HPDE6-E6E7 (cell line): Measurements from ENCODE around the gene DDX1.
A peak's percentile ranks its signal among the peaks of the same experiment; 100 is the strongest.
"Not testable (repeated sequence)": the region's sequence is repeated elsewhere in the genome, so short reads cannot be mapped to it uniquely, and the experiment has no call there.

ENCODE experiments used
- DNase-seq: peaks from one replicate; pipeline ENCODE4 v3.0.0; 2011; ENCODE audit warnings: missing footprints; ENCODE audit errors: extremely low spot score

The DDX1 gene

GRCh38 chr2:15591692-15592463, at the start of gene DDX1:
DDX1 (plus strand) TSS chr2:15591868; CDS start chr2:15591934, 66 bp downstream.
- DNase-seq = peak; percentile 81

GRCh38 chr2:15542269-15542668, 49.4 kb upstream of the DDX1 start:
- DNase-seq = not testable (repeated sequence)

- no peak for DNase-seq
Measured at GRCh38 chr2:15543053-15543452, 48.6 kb upstream of the DDX1 start.

- DNase-seq = no peak
Measured at GRCh38 chr2:15543541-15543940, 48.1 kb upstream of the DDX1 start.

- DNase-seq = no peak
Measured at GRCh38 chr2:15544227-15544626, 47.4 kb upstream of the DDX1 start.

GRCh38 chr2:15546297-15547098, 45.2 kb upstream of the DDX1 start:
- DNase-seq = no peak

- no peak for DNase-seq
Measured at GRCh38 chr2:15547115-15547876, 44.4 kb upstream of the DDX1 start.

GRCh38 chr2:15548974-15549373, 42.7 kb upstream of the DDX1 start:
- DNase-seq = no peak

GRCh38 chr2:15553519-15553918, 38.1 kb upstream of the DDX1 start:
- no peak for DNase-seq

GRCh38 chr2:15553951-15554350, 37.7 kb upstream of the DDX1 start:
- no peak for DNase-seq

GRCh38 chr2:15554525-15555218, 37.0 kb upstream of the DDX1 start:
- DNase-seq = no peak

GRCh38 chr2:15555760-15556193, 35.9 kb upstream of the DDX1 start:
- no peak for DNase-seq

- DNase-seq = no peak
Measured at GRCh38 chr2:15556311-15556930, 35.2 kb upstream of the DDX1 start.

GRCh38 chr2:15557887-15558311, 33.8 kb upstream of the DDX1 start:
- no peak for DNase-seq

- no peak for DNase-seq
Measured at GRCh38 chr2:15559379-15560139, 32.1 kb upstream of the DDX1 start.

- peak; percentile 29 for DNase-seq
Measured at GRCh38 chr2:15560140-15560987, 31.3 kb upstream of the DDX1 start.

- peak; percentile 73 for DNase-seq
Measured at GRCh38 chr2:15560988-15561573, 30.6 kb upstream of the DDX1 start, which contains the start of gene NBAS. NBAS (minus strand) TSS chr2:15561334; CDS start chr2:15561304, 30 bp downstream.

- DNase-seq = no peak
Measured at GRCh38 chr2:15561574-15562344, 29.9 kb upstream of the DDX1 start.
